Measurements from ENCODE around the gene CYP4F2. TPM values are rescaled to one million over a fixed set of nuclear protein-coding genes. Genes with fewer than 3 reads are reported as not detected.
"Not testable (repeated sequence)": the region's sequence is repeated elsewhere in the genome, so short reads cannot be mapped to it uniquely, and the experiment has no call there.

The CYP4F2 gene
- total and polyA plus RNA-seq, 8 donors, result 0.09 to 0.43 (median 0.30) TPM; not detected in 4

- H3K9me3 ChIP-seq, result no peaks in the 10 kb centered on the region
- no peaks in the 10 kb centered on the region for H3K4me1 ChIP-seq
- no peaks in the 10 kb centered on the region for H3K36me3 ChIP-seq
- TF ChIP-seq, protein P1, sequence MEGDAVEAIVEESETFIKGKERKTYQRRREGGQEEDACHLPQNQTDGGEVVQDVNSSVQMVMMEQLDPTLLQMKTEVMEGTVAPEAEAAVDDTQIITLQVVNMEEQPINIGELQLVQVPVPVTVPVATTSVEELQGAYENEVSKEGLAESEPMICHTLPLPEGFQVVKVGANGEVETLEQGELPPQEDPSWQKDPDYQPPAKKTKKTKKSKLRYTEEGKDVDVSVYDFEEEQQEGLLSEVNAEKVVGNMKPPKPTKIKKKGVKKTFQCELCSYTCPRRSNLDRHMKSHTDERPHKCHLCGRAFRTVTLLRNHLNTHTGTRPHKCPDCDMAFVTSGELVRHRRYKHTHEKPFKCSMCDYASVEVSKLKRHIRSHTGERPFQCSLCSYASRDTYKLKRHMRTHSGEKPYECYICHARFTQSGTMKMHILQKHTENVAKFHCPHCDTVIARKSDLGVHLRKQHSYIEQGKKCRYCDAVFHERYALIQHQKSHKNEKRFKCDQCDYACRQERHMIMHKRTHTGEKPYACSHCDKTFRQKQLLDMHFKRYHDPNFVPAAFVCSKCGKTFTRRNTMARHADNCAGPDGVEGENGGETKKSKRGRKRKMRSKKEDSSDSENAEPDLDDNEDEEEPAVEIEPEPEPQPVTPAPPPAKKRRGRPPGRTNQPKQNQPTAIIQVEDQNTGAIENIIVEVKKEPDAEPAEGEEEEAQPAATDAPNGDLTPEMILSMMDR (IDR thresholded peaks at IDR 0.05), result no peak
- FAIRE-seq, result no peak
- ATAC-seq, result no peak
- H3K27me3 ChIP-seq, result no peaks in the 10 kb centered on the region
- no peak for DNase-seq
- intact Hi-C loops (cut with DNase I), result no loop called here
- H3K4me3 ChIP-seq, result no peak overlapping the region
- 70 to 82% methylated on average over 8 of the region's 8 CpGs for WGBS, 2 donors
- no peak overlapping the region for H3K27ac ChIP-seq
These were observed 68.1 kb downstream of the CYP4F2 start for GRCh38 chr19:15829786-15830185.

GRCh38 chr19:15829306-15829698 is 68.6 kb downstream of the CYP4F2 start:
- Histone ChIP-seq H3K36me3 (no peaks in the 10 kb centered on the region), H3K27me3 (no peaks in the 10 kb centered on the region), H3K4me3 (no peak overlapping the region), H3K4me1 (no peaks in the 10 kb centered on the region), H3K9me3 (no peaks in the 10 kb centered on the region), H3K27ac (no peak overlapping the region)
- ATAC-seq (no peak), FAIRE-seq (no peak), DNase-seq (no peak)
- intact Hi-C loops (cut with DNase I), result no loop called here
- 73 to 84% methylated on average over 10 of the region's 10 CpGs for WGBS, 2 donors
- TF ChIP-seq, protein P1 (IDR thresholded peaks at IDR 0.05), result no peak

- intact Hi-C loops (cut with DNase I), result not testable (repeated sequence)
These were observed 69.1 kb downstream of the CYP4F2 start for GRCh38 chr19:15828611-15829305.

GRCh38 chr19:15828121-15828610 is 69.7 kb downstream of the CYP4F2 start:
- intact Hi-C loops (cut with DNase I), result no loop called here
- ATAC-seq (no peak), DNase-seq (no peak), FAIRE-seq (no peak)
- TF ChIP-seq, protein P1 (IDR thresholded peaks at IDR 0.05), result no peak
- no peaks in the 10 kb centered on the region for H3K27me3 ChIP-seq
- H3K27ac ChIP-seq, result peak overlapping the region in 1 of 4 donors; percentile 42
- no peaks in the 10 kb centered on the region for H3K36me3 ChIP-seq
- no peaks in the 10 kb centered on the region for H3K9me3 ChIP-seq
- WGBS, 2 donors, result 54 to 78% methylated on average over 7 of the region's 7 CpGs
- no peaks in the 10 kb centered on the region for H3K4me1 ChIP-seq
- H3K4me3 ChIP-seq, result no peak overlapping the region

More at GRCh38 chr19:15828611-15829305, 69.1 kb downstream of the CYP4F2 start:
- not testable (repeated sequence) for H3K9me3 ChIP-seq, H3K27me3 ChIP-seq, H3K4me3 ChIP-seq, H3K36me3 ChIP-seq, FAIRE-seq, DNase-seq, H3K4me1 ChIP-seq
- WGBS, 2 donors, result 49 to 55% methylated on average over 13 of the region's 13 CpGs
- ATAC-seq, result peak in 1 of 4 donors; percentile 54
- peak overlapping the region in 1 of 4 donors; percentile 42 for H3K27ac ChIP-seq

Other genes with a start within 250 kb of the CYP4F2 start
- 1 to 10 TPM in 1 of 6 donors, under 1 TPM in 5; 0.28 to 2.0 (median 0.63) TPM for gene CYP4F12, start 225.0 kb downstream of the CYP4F2 start, total RNA-seq
- gene CYP4F12, start 225.0 kb downstream of the CYP4F2 start, polyA plus RNA-seq, result 1 to 10 TPM; 3.4 to 6.1 TPM
- gene OR10H2, start 170.1 kb downstream of the CYP4F2 start, total RNA-seq, result not detected
- gene OR10H2, start 170.1 kb downstream of the CYP4F2 start, polyA plus RNA-seq, result not detected
- not detected for gene OR10H3, start 160.1 kb downstream of the CYP4F2 start, total RNA-seq
- gene OR10H3, start 160.1 kb downstream of the CYP4F2 start, polyA plus RNA-seq, result not detected
- gene OR10H5, start 110.4 kb downstream of the CYP4F2 start, total RNA-seq, result not detected
- under 1 TPM in 1 of 2 donors, not detected in 1; 0.05 TPM for gene OR10H5, start 110.4 kb downstream of the CYP4F2 start, polyA plus RNA-seq
- under 1 TPM in 1 of 6 donors, not detected in 5; 0.03 TPM for gene OR10H1, start 82.4 kb downstream of the CYP4F2 start, total RNA-seq
- not detected for gene OR10H1, start 82.4 kb downstream of the CYP4F2 start, polyA plus RNA-seq
- 1 to 10 TPM in 5 of 6 donors, under 1 TPM in 1; 0.32 to 2.8 (median 2.3) TPM for gene CYP4F11, start 36.5 kb upstream of the CYP4F2 start, total RNA-seq
- gene CYP4F11, start 36.5 kb upstream of the CYP4F2 start, polyA plus RNA-seq, result 1 to 10 TPM; 2.0 to 3.4 TPM
- gene OR10H4, start 50.9 kb upstream of the CYP4F2 start, total RNA-seq, result not detected
- gene OR10H4, start 50.9 kb upstream of the CYP4F2 start, polyA plus RNA-seq, result not detected
- 100 to 1,000 TPM in 2 of 6 donors, 10 to 100 TPM in 4; 36.8 to 161 (median 50.8) TPM for gene TPM4, start 178.4 kb upstream of the CYP4F2 start, total RNA-seq
- 100 to 1,000 TPM; 102 to 126 TPM for gene TPM4, start 178.4 kb upstream of the CYP4F2 start, polyA plus RNA-seq
- 10 to 100 TPM; 18.6 to 40.8 (median 27.8) TPM for gene RAB8A, start 213.8 kb upstream of the CYP4F2 start, total RNA-seq
- gene RAB8A, start 213.8 kb upstream of the CYP4F2 start, polyA plus RNA-seq, result 10 to 100 TPM; 12.0 to 18.0 TPM
- gene HSH2D, start 245.6 kb upstream of the CYP4F2 start, total RNA-seq, result 1 to 10 TPM; 2.2 to 5.9 (median 3.6) TPM
- 10 to 100 TPM; 12.5 to 13.2 TPM for gene HSH2D, start 245.6 kb upstream of the CYP4F2 start, polyA plus RNA-seq

Measured in pancreas (tissue), 10 donors.